SJSA1 (cell line): Measurements from ENCODE around the gene FBN2. TPM values are rescaled to one million over a fixed set of nuclear protein-coding genes. Genes with fewer than 3 reads are reported as not detected.
"Not testable (repeated sequence)": the region's sequence is repeated elsewhere in the genome, so short reads cannot be mapped to it uniquely, and the experiment has no call there.

Experiments used
- DNase-seq, 2 experiments: peaks; one replicate each; pipeline ENCODE4 v3.0.0-alpha.2; 2015 to 2020; ENCODE audit warnings: low spot score in 2 of 2, low read depth in 1 of 2
- H3K27ac ChIP-seq: fragments of 250-450 bp; sonication (Bioruptor Pico); 2 replicates; pipeline ENCODE4 v1.5.1; 2020; ENCODE audit warnings: mild to moderate bottlenecking, moderate library complexity
- H3K27me3 ChIP-seq: fragments of 250-450 bp; sonication (Bioruptor Pico); replicated peaks from 2 replicates; pipeline ENCODE4 v1.5.1; 2020; ENCODE audit warnings: mild to moderate bottlenecking, moderate library complexity
- H3K36me3 ChIP-seq: fragments of 250-450 bp; sonication (Bioruptor Pico); 2 replicates; pipeline ENCODE4 v1.5.1; 2020; ENCODE audit warnings: mild to moderate bottlenecking
- H3K4me1 ChIP-seq: fragments of 250-450 bp; sonication (Bioruptor Pico); replicated peaks from 2 replicates; pipeline ENCODE4 v1.6.1; 2021; ENCODE audit warnings: mild to moderate bottlenecking
- H3K4me3 ChIP-seq: fragments of 250-450 bp; sonication (Bioruptor Pico); 2 replicates; pipeline ENCODE4 v1.5.1; 2020; ENCODE audit warnings: mild to moderate bottlenecking
- H3K9me3 ChIP-seq: fragments of 250-450 bp; sonication (Bioruptor Pico); replicated peaks from 2 replicates; pipeline ENCODE4 v1.5.1; 2020; ENCODE audit warnings: mild to moderate bottlenecking
- total RNA-seq: library from RNA; depleted of rRNA; stranded (reverse); fragments of >200 nt; shearing (Covaris generic); gene quantifications from 2 replicates; pipeline ENCODE4 v1.2.3, GENCODE V29; 2014

FBN2 gene
- total RNA-seq, 1 experiment from 2014 or later, result 18.5 TPM

- Histone ChIP-seq H3K4me3 (no peak overlapping the region), H3K27me3 (no peaks in the 10 kb centered on the region), H3K27ac (no peak overlapping the region), H3K36me3 (no peaks in the 10 kb centered on the region), H3K4me1 (no peaks in the 10 kb centered on the region), H3K9me3 (no peaks in the 10 kb centered on the region)
- no peak for DNase-seq
Observed at GRCh38 chr5:128412145-128412930, 125.7 kb downstream of the FBN2 start.

DNA sequence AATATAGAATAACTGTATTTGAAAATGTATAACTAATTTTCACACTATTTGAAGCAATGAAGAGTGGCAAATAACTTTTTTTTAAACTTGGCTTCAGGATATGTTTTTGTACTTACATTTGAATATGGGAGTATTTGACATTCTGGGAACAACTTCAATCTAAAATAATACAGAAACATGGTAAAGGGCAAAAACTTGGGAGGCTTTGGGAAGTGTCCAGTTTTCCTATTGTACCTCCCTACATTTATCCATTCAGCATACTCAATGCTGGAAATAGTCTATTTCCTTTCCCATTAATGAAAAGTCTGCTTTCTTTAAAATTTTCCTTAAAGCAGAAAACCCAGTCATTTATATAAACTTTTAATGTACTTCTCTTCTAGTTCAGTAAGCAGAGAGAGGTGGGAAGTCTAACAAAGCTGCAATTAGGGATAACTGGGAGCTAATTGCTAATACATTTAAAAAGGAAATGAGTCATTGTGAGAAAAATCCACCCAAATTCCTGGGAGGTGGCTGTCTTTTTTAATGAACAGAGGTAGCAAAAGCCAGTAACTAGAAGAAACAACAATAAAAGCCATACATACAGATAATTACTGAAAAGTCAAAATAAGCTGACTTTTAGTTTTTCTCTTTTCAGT is 128.8 kb downstream of the FBN2 start:
- no peak overlapping the region for H3K27ac ChIP-seq
- no peaks in the 10 kb centered on the region for H3K36me3 ChIP-seq
- H3K4me1 ChIP-seq, result no peaks in the 10 kb centered on the region
- H3K4me3 ChIP-seq, result no peak overlapping the region
- DNase-seq, result no peak
- H3K27me3 ChIP-seq, result no peaks in the 10 kb centered on the region
- no peaks in the 10 kb centered on the region for H3K9me3 ChIP-seq

GRCh38 chr5:128408622-128409021 is 129.4 kb downstream of the FBN2 start:
- no peak for DNase-seq
- Histone ChIP-seq H3K36me3 (no peaks in the 10 kb centered on the region), H3K27me3 (no peaks in the 10 kb centered on the region), H3K4me1 (no peaks in the 10 kb centered on the region), H3K9me3 (no peaks in the 10 kb centered on the region), H3K4me3 (no peak overlapping the region), H3K27ac (no peak overlapping the region)

DNA sequence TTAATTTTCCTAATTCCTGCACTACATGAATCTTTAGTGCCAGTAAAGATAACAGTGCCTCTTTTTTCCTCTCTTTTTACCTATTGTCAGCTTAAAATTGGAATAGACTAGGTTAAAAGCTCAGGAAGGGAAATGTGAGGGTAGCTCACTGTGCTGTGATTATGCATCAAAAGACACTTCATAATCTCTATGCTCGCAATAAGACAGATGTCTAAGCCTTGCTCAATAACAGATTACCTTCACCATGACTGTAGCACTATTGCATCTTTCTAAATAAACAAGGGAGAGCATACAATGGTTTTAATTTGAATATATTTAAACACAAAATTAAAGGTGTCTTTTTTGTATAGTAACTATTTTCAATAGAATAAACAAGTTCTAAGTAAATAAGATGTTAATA is 130.1 kb downstream of the FBN2 start:
- no peak for DNase-seq
- Histone ChIP-seq H3K27me3 (no peaks in the 10 kb centered on the region), H3K4me1 (no peaks in the 10 kb centered on the region), H3K9me3 (no peaks in the 10 kb centered on the region), H3K36me3 (no peaks in the 10 kb centered on the region), H3K27ac (no peak overlapping the region), H3K4me3 (no peak overlapping the region)

DNA sequence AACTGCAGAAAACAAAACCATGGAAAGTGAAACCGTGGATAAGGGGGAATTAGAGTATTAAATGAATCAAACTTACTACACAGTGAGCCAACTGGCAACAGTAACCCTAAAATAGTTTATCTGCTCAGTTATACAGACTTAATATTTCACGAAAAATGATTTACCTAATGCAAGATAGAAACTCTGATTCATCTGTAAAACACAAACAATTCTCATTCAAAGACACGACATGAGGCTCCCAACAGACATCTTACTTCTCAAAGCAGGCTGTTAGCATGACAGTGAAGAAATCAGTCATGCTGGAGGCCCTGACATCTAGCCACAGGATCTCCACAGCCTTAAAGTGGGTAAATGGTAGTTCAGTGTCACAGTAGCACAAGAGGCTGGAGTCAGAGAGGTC is 131.2 kb downstream of the FBN2 start:
- Histone ChIP-seq H3K4me3 (no peak overlapping the region), H3K9me3 (no peaks in the 10 kb centered on the region), H3K36me3 (no peaks in the 10 kb centered on the region), H3K27me3 (no peaks in the 10 kb centered on the region), H3K4me1 (no peaks in the 10 kb centered on the region), H3K27ac (no peak overlapping the region)
- DNase-seq, result no peak

DNA sequence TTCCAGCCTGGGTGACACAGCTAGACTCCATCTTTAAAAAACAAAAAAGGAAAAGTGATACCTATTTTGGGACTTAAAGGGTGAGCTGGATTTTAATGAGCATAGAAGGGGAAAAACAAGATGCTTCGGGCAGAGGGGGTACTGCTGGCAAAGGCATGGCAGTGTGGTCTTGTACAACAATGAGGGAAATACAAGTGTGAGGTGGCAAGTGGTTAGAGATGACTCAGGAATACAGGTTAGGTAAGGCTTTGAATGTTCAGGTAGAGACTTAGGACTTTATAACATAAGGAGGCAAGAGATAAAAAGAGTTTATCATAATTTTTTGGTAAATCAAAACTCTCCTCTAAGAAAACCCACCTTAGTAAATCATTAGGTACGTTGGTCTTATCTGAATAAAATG is 132.9 kb downstream of the FBN2 start:
- Histone ChIP-seq H3K9me3 (no peaks in the 10 kb centered on the region), H3K4me1 (no peaks in the 10 kb centered on the region), H3K36me3 (no peaks in the 10 kb centered on the region), H3K27me3 (no peaks in the 10 kb centered on the region), H3K27ac (no peak overlapping the region), H3K4me3 (no peak overlapping the region)
- DNase-seq, result no peak

- Histone ChIP-seq H3K36me3 (no peaks in the 10 kb centered on the region), H3K4me3 (no peak overlapping the region), H3K27me3 (no peaks in the 10 kb centered on the region), H3K9me3 (no peaks in the 10 kb centered on the region), H3K4me1 (no peaks in the 10 kb centered on the region), H3K27ac (no peak overlapping the region)
- no peak for DNase-seq
Observed at GRCh38 chr5:128403333-128403732, 134.7 kb downstream of the FBN2 start.

DNA sequence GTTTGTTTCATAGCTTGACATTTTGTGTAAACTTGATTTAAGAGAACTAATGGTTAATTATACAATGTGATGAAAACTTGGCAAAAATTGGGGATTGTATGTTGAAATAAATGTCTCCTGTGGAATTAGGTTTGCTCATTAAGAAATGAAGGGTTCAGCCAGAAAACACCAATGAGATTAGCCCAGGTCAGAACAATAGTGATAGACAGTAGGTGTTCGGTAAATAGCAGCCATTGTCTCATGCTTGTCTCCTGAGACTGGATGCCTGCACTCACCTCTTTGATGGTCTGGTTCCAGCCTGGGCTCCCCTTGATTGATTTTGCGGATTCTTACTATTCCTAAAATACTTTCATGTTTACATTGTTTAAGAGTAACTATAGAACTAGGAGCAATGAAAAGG is 135.5 kb downstream of the FBN2 start:
- DNase-seq, result no peak
- H3K27ac ChIP-seq, result no peak overlapping the region
- H3K4me1 ChIP-seq, result no peaks in the 10 kb centered on the region
- no peaks in the 10 kb centered on the region for H3K36me3 ChIP-seq
- H3K27me3 ChIP-seq, result no peaks in the 10 kb centered on the region
- H3K4me3 ChIP-seq, result no peak overlapping the region
- H3K9me3 ChIP-seq, result no peaks in the 10 kb centered on the region

GRCh38 chr5:128400766-128401165 is 137.3 kb downstream of the FBN2 start:
- not testable (repeated sequence) for H3K36me3 ChIP-seq, H3K4me3 ChIP-seq, DNase-seq, H3K27ac ChIP-seq, H3K4me1 ChIP-seq, H3K27me3 ChIP-seq, H3K9me3 ChIP-seq

- Histone ChIP-seq H3K36me3 (no peaks in the 10 kb centered on the region), H3K4me1 (no peaks in the 10 kb centered on the region), H3K4me3 (no peak overlapping the region), H3K9me3 (no peaks in the 10 kb centered on the region), H3K27me3 (no peaks in the 10 kb centered on the region), H3K27ac (no peak overlapping the region)
- DNase-seq, result no peak
Observed at GRCh38 chr5:128399111-128399510, 138.9 kb downstream of the FBN2 start.

- Histone ChIP-seq H3K27me3 (no peaks in the 10 kb centered on the region), H3K4me3 (no peak overlapping the region), H3K9me3 (no peaks in the 10 kb centered on the region), H3K4me1 (no peaks in the 10 kb centered on the region), H3K36me3 (no peaks in the 10 kb centered on the region), H3K27ac (no peak overlapping the region)
- DNase-seq, result no peak
Observed at GRCh38 chr5:128397876-128398275, 140.2 kb downstream of the FBN2 start.

DNA sequence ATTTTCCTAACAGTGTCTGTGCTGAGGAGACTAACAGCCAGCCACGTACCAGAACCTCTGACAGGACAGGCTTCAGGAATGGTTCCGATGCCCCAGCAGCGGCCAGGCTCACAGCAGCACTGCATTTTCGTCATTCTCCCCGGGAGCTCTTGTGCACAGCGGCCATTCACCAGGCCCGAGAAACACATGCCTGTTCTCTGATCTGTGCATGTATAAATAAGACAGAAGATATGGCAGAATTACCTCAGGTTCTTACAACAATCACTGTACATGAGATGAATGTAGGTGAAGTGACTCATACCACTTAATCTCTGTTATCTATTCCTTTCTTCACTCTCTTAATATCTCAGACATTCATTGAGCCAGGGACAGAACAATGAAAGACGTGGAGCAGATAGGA is 143.0 kb downstream of the FBN2 start:
- DNase-seq, result no peak
- H3K27me3 ChIP-seq, result no peaks in the 10 kb centered on the region
- H3K4me1 ChIP-seq, result no peaks in the 10 kb centered on the region
- no peaks in the 10 kb centered on the region for H3K9me3 ChIP-seq
- H3K36me3 ChIP-seq, result no peaks in the 10 kb centered on the region
- H3K27ac ChIP-seq, result no peak overlapping the region
- no peak overlapping the region for H3K4me3 ChIP-seq

- Histone ChIP-seq H3K36me3 (no peaks in the 10 kb centered on the region), H3K4me3 (no peak overlapping the region), H3K4me1 (no peaks in the 10 kb centered on the region), H3K27me3 (no peaks in the 10 kb centered on the region), H3K27ac (no peak overlapping the region), H3K9me3 (no peaks in the 10 kb centered on the region)
- no peak for DNase-seq
Observed at GRCh38 chr5:128384068-128384467, 154.0 kb downstream of the FBN2 start.

DNA sequence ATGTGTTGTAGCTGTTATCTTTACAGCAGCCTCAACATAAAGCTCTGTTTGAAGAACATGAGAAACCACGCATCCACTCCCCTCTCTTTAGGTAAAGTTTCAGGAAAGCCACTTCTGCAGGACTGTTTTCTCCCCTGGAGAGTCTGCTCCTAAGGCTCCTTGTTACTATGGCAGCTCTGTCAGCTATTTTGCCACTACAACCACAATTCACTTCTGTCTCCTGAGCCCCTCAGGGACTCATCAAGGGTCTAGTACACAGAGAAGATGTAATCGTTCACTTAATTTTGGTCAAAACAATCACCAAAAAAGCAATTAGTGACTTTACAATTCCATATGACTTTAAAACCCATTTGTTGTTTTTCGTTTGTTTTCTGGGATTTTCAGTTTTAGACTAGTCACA is 157.7 kb downstream of the FBN2 start:
- no peak overlapping the region for H3K27ac ChIP-seq
- H3K27me3 ChIP-seq, result no peaks in the 10 kb centered on the region
- DNase-seq, result no peak
- no peak overlapping the region for H3K4me3 ChIP-seq
- no peaks in the 10 kb centered on the region for H3K4me1 ChIP-seq
- H3K9me3 ChIP-seq, result no peaks in the 10 kb centered on the region
- H3K36me3 ChIP-seq, result no peaks in the 10 kb centered on the region

DNA sequence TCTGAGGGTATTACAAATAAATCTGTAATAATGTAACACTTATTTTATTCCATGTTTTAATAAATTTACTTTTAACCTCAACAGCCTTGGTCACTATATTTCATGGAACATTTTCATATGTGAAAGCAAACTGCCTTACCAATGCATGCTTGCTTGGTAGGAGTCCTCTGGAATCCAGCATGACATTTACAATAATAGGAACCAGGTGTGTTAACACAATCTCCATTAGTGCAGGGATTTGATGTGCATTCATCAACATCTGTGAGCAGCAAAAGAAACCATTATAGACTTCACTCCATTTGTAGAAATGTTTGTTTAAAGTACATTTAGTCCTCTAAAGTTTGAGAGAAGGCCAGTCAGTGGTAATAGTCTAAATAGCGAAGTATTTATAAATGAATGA is 159.4 kb downstream of the FBN2 start:
- no peaks in the 10 kb centered on the region for H3K27me3 ChIP-seq
- DNase-seq, result no peak
- no peaks in the 10 kb centered on the region for H3K36me3 ChIP-seq
- H3K9me3 ChIP-seq, result no peaks in the 10 kb centered on the region
- no peak overlapping the region for H3K27ac ChIP-seq
- H3K4me3 ChIP-seq, result no peak overlapping the region
- no peaks in the 10 kb centered on the region for H3K4me1 ChIP-seq
